GM04503 (cell line): Measurements from ENCODE around the gene HTRA3.

Experiments
- DNase-seq: peaks from one replicate; pipeline ENCODE4 v3.0.0-alpha.2; 2012; ENCODE audit warnings: low read depth

HTRA3 gene

GRCh38 chr4:8247047-8247930, 22.3 kb upstream of the HTRA3 start:
- no peak for DNase-seq

DNA sequence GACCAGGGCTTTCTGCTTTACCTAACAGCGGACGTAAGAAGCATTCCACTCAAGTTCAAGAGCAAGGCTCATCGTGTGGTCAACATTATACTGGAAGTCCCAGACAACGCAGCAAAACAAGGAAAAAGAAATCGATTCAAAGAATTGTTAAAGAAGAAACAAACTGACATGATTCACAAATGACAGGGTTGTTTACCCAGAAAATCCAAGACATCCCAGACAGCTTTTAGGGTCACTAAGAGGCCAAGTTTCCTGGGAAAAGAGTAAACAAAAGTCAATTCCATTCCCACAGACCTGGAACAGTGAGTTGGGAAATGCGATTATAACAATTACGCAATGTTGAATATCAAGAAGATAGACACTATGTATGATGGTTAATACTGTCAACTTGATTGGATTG, 21.5 kb upstream of the HTRA3 start:
- no peak for DNase-seq

GRCh38 chr4:8250227-8250626, 19.3 kb upstream of the HTRA3 start:
- DNase-seq: no peak

DNA sequence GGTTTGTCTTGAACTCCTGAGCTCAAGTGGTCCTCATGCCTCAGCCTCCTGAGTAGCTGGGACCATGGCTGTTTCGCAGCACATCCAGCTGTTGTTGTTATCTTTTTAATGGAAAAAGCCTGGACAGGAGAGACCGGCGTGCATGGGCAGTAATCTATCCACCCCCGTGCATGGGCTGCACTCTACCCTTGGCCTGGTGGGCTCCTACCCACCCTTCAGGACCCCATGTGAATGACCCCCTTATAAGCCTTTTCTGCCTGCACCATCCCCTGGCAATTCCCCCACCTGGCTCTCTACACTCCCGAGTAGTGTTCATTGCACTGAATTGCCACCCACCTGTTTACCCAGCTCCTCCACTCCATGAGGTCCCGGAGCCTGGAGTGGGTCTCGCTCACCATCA, 18.9 kb upstream of the HTRA3 start:
- no peak for DNase-seq

DNA sequence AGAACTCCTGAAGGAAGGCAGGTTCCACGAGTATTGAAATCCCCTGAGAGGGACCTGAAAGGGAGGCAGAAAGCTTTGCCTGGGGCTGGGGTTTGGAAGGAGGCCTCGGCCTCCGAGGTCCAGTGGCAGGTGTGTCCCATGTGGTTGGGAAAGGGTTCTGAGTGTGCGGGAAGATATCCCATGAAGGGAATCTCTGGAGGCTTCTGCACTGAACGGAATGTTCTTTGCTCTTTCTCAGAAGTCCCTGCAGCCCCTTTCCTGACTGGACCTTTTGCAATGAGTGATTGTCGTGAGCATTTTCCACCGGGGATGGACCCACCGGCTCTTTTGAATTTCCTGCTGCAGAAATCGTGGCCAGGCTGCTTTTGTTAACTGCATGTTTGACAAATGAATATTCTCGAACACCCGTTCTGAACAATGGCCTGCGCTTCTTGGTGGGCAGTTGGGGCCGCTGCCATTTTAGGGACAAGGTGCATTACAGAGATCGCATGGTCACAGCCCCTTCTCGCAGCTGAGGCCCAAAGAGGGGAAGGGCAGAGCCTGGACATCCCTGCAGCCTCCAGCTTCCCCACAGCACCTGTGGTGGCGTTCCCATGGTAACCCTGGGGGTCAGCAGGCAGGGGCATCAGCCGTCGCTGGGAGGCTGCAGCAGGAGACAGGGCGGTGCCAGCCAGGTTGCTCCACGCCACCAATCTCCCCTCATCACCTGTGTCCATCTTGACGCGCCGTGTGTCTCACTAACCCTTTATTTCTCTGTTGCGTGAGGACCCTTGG, 18.3 kb upstream of the HTRA3 start:
- DNase-seq: no peak

DNA sequence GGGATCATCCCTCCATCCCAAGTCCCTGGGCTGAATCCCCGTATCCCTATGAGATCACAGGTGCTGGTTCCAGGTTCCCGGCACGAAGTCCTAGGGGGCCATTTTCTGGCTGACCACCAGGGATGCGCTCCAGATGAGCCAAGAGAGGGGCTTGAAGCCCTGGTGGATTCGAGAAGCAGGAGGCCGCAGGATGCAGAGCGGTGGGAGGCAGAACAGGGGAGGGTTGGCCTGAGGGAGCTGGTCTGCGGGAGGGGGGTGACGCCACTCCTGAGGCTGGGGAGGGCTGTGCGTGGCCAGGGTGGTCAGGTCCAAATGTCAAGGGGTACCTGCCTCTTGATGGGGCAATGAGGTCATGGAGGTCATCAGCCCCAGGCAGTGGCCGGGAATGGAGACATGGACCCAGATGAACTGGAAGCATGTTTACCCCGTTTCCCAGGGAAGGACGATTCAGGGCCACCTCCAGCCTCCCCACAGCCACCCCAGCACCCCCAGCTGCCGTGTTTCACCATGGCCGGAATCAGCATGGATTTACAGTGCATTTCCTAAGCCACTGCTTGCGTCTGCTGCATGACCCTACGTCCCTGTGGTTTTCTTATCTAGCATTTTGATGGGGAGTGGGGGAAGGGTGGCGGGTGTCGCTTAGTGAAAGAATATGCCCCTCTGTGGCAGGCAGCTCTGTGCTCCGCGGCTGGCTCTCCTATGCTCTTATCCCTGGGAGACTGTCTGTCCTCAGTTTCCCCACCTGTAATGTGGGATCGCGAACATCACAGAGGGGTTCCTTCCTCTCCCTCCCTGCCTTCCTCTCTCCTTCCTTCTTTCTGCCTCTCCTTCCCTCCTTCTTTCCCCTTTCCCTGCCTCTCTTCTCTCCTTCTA, 17.0 kb upstream of the HTRA3 start:
- DNase-seq: no peak

DNA sequence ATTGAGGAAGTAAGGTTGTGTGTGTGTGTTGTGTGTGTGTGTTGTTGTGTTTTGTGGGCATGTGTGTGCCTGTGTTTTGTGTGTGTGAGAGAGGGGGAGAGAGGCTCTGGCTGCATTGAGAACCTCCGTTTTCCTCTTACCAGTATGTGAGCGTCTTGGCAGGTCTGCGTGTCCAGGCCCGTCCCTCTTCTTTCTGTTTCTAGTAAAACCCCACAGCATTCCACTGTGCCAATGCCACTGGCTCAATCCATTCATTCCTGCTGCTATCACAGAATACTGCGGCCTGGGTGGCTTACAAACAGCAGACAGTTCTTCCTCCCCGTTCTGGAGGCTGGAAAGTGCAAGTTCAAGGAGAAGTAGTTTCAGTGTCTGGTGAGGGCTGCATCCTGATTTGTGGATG, 15.5 kb upstream of the HTRA3 start:
- no peak for DNase-seq

DNA sequence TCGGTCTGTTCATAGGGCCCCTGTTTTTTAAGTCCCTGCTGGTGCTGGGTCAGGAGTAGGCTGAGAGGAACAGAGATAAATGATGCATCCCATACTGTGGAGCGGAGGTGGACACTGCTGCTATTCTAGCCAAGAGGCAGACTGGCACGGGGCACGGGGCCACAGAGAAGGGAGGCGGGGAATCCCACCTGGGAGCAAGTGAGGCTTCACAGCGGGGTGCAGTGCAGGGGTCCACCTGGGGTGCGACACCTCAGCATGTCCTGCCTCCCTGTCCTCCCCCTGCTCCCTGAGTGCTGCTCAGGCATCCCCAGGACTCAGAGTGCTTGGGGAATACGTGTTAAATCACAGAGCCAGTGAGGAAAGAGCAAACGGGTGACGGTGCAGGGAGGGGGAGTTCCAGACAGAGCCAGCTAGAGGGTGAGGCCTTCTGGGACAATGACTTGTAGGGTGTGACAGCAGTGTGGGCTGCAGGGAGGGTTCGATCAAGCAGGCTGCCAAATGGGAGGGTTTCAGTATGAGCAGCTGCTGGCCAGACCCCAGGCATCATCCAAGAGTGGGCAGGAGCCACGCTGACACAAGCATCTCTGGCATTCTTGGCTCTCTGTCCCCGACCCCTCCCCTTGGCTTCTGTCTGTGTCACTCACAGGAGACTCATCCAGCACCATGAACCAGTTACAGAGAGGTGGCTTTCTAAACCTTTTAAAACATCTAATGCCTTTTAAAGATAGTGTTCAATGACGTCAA, 13.7 kb upstream of the HTRA3 start:
- no peak for DNase-seq

DNA sequence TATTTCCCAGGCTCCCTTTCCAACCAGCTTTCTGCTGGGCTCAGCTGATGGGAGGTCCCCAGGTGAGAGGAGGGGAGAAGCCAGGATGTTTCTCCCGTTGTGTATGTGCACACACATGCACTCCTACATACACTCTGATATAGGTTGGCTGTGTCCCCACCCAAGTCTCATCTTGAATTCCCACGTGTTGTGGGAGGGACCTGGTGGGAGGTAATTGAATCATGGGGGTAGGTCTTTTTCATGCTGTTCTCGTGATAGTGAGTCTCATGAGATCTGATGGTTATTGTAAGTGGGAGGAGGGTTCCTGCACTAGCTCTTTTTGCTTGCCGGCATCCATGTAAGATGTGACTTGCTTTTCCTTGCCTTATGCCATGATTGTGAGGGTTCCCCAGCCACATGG, 11.7 kb upstream of the HTRA3 start:
- no peak for DNase-seq

DNA sequence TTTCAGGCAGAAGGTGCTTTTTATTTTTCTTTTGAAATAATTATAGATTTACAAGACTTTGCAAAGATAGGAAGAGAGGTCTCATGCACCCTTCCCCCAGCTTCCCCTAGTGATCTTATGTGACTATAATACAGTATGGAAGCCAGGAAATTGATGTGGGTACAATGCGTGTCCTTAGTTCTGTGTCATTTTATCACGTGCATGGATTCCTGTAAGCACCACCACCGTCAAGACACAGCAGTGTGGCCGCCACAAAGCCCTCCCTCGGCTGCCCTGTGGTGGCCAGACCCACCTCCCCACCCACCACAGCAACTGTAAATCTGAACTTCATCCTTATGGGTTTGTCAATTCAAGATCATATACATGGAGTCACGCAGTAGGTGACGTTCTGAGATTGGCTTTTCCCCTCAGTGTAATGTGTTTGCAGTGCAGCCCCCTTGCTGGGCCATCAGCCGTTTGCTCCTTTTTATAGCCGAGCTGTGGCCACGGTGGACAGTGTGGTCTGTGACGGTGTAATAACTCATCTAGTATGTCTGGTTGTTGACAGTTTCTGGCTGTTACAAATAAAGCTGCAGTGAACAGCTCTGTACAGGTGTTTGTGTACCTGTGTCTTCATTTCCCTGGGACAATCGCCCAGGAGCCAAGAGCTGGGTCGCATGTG, 10.9 kb upstream of the HTRA3 start:
- no peak for DNase-seq

GRCh38 chr4:8259743-8260430, 9.7 kb upstream of the HTRA3 start:
- DNase-seq: no peak

- DNase-seq: peak; percentile 58
These were observed 8.9 kb upstream of the HTRA3 start for GRCh38 chr4:8260656-8261111.

- DNase-seq: no peak
These were observed 7.6 kb upstream of the HTRA3 start for GRCh38 chr4:8261851-8262535.

DNA sequence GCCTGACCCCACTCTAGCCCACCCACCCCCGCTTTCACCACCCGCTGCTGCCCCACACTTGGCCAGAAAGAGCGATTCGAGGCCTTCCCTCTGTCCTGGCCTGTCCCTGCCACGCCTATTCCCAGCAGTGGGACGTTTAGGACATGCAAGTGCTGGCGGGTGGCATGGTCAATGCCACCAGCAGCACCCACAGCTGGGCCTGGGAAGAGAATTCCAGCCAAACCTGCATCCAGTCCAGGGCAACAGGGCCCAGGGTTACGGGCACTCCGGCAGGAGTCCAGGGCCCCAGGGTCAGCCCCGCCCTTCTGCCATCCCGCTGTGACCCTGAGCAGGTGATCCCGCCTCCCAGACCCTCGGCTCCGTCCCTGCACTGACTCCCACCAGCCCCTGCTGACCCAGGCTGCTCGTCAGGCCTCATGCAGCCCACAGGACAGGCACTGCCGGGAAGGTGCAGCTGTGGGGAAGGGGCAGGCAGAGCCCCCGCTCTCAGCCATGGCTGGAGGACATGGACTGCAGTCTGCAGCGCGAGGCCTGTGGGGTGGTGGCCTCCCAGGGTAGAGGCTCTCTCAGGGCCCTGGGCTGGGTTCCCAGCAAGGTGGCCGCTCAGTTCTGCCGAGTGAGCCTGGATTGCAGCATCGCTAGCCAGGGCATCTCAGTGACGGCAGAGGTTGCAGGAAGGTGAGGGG, 6.8 kb upstream of the HTRA3 start:
- DNase-seq: no peak

GRCh38 chr4:8263397-8263796, 6.2 kb upstream of the HTRA3 start:
- no peak for DNase-seq

- no peak for DNase-seq
These were observed 5.4 kb upstream of the HTRA3 start for GRCh38 chr4:8264106-8264505.

DNA sequence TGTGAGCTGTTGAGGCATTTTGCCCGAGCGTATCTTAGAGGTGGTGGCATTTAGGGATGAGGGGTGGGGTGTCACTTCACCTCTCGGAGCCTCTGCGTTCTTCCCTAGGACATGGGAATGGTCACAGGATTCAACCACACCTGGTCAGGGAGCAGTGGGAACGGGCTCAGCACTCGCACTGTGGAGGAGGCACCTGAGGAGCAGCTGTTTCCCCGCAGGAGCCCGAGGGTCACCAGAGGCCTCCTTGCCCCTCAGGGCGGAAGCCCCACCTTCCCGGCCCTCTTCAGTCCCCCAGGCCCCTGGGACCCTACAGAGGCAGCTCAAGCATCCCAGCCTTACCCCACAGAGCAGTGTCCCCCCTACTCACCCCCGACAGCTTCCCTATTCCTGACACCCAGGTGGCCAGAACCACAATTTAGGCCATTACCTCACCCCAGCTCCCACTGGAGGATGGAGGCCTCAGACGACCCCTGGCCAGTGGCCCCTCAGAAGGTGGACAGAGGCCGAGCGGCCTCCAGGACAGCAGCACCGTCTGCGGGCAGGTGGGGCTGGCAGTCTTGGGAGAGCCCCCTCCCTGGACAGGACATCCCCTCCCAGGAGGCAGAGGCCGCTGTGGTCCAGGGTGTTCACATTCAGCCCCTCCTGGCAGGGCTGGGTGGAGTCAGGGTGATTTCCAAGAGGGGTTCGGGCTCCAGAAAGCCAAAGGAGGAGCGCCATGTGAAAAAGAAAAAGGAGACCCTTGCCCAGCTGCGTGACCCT, 4.2 kb upstream of the HTRA3 start:
- no peak for DNase-seq

- DNase-seq: no peak
These were observed 3.5 kb upstream of the HTRA3 start for GRCh38 chr4:8266088-8266487.
